ENCODE results near the gene PPP6R2.

Gene PPP6R2

GRCh38 chr22:50454556-50455075 is 111.5 kb downstream of the PPP6R2 start:
- no peak for DNase-seq

GRCh38 chr22:50455201-50455600 is 112.1 kb downstream of the PPP6R2 start:
- no peak for DNase-seq

- DNase-seq, result no peak
These were observed 112.9 kb downstream of the PPP6R2 start for GRCh38 chr22:50456026-50456425.

GRCh38 chr22:50456466-50457234 is 113.5 kb downstream of the PPP6R2 start:
- DNase-seq, result no peak

GRCh38 chr22:50459016-50459415 is 115.9 kb downstream of the PPP6R2 start:
- no peak for DNase-seq

- DNase-seq, result no peak
These were observed 116.5 kb downstream of the PPP6R2 start for GRCh38 chr22:50459496-50460140.

- DNase-seq, result no peak
These were observed 117.8 kb downstream of the PPP6R2 start for GRCh38 chr22:50460938-50461337.

GRCh38 chr22:50461536-50461935 is 118.4 kb downstream of the PPP6R2 start:
- no peak for DNase-seq

GRCh38 chr22:50461979-50462540 is 118.9 kb downstream of the PPP6R2 start:
- no peak for DNase-seq

- no peak for DNase-seq
These were observed 120.2 kb downstream of the PPP6R2 start for GRCh38 chr22:50463188-50463900.

GRCh38 chr22:50464451-50464850 is 121.3 kb downstream of the PPP6R2 start:
- no peak for DNase-seq

GRCh38 chr22:50465066-50465930 is 122.2 kb downstream of the PPP6R2 start:
- DNase-seq, result no peak

- DNase-seq, result no peak
These were observed 124.2 kb downstream of the PPP6R2 start for GRCh38 chr22:50467341-50467740.

- DNase-seq, result no peak
These were observed 124.8 kb downstream of the PPP6R2 start for GRCh38 chr22:50467773-50468440.

- no peak for DNase-seq
These were observed 125.5 kb downstream of the PPP6R2 start for GRCh38 chr22:50468626-50469025.

- peak; percentile 98 for DNase-seq
These were observed 126.5 kb downstream of the PPP6R2 start for GRCh38 chr22:50469377-50470305.

- DNase-seq, result no peak
These were observed 127.4 kb downstream of the PPP6R2 start for GRCh38 chr22:50470491-50470890.

- no peak for DNase-seq
These were observed 128.2 kb downstream of the PPP6R2 start for GRCh38 chr22:50471197-50471847.

GRCh38 chr22:50471962-50472361 is 128.8 kb downstream of the PPP6R2 start:
- no peak for DNase-seq

- peak; percentile 73 for DNase-seq
These were observed 130.0 kb downstream of the PPP6R2 start for GRCh38 chr22:50473088-50473487.

All from CD4-positive, alpha-beta T cell treated with Interleukin-21 for 1 hour (primary cell).